Right atrium auricular region (tissue), 2 donors: ENCODE measurements around the gene SATB1. TPM values are rescaled to one million over a fixed set of nuclear protein-coding genes. Genes with fewer than 3 reads are reported as not detected.

Experiments
- DNase-seq: peaks from one replicate; pipeline ENCODE4 v3.0.0-alpha.2; 2019; ENCODE audit warnings: low spot score
- H3K27ac ChIP-seq, 2 donors: fragments of 200-600 bp; sonication (generic); 1 replicate in 1 of 2; 2 replicates in 1 of 2; pipeline ENCODE4 v1.5.1; 2016 to 2019
- H3K27me3 ChIP-seq, 2 donors: fragments of 200-600 bp; sonication (generic); one replicate each; pipeline versions ENCODE4 v1.5.1 to v1.6.0; 2017 to 2019
- H3K36me3 ChIP-seq: fragments of 200-600 bp; sonication (generic); one replicate; pipeline ENCODE4 v1.5.1; 2016
- H3K4me1 ChIP-seq, 2 donors: fragments of 200-600 bp; sonication (generic); one replicate each; pipeline versions ENCODE4 v1.5.1 to v1.6.0; 2017 to 2019
- H3K4me3 ChIP-seq, 2 donors: fragments of 200-600 bp; sonication (generic); 1 replicate in 1 of 2; 2 replicates in 1 of 2; pipeline ENCODE4 v1.5.1; 2017 to 2019; ENCODE audit warnings: mild to moderate bottlenecking in 1 of 2, moderate library complexity in 1 of 2
- H3K9me3 ChIP-seq, 2 donors: fragments of 200-600 bp; sonication (generic); one replicate each; pipeline ENCODE4 v1.5.1; 2019
- total RNA-seq, 2 donors: library from RNA; depleted of rRNA; stranded (reverse); fragments of >200 nt; gene quantifications; one replicate each; pipeline ENCODE4 v1.1.0, GENCODE V29; 2016
- TF ChIP-seq, protein P1 (sequence below), 2 donors: fragments of 200-600 bp; sonication (generic); IDR thresholded peaks; one replicate each; pipeline ENCODE4 v1.5.1; 2019; ENCODE audit warnings: antibody characterized with exemption in 2 of 2

SATB1 gene
- total RNA-seq, 2 donors from 2014 or later, result 41.6 to 45.2 TPM

DNA sequence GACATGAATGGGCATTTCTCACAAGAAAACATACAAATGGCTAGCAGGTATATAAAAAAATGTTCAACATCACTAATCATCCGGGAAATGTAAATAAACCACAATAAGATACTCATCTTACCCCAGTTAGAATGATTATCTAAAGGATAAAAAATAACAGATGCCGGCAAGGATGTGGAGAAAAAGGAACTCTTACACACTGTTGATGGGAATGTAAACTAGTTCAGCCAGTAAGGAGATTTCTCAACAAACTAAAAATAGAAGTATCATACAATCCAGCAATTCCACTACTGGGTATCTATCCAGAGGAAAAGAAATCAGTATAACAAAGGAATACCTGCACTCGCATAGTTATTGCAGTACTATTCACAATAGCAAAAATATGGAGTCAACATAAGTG is 124.2 kb downstream of the SATB1 start:
- H3K36me3 ChIP-seq, result no peaks in the 10 kb centered on the region
- no peaks in the 10 kb centered on the region for H3K27me3 ChIP-seq
- H3K27ac ChIP-seq, result no peak overlapping the region
- H3K9me3 ChIP-seq, result peaks cover 0 to 21% of the 10 kb centered on the region in 2 donors
- TF ChIP-seq, protein P1, sequence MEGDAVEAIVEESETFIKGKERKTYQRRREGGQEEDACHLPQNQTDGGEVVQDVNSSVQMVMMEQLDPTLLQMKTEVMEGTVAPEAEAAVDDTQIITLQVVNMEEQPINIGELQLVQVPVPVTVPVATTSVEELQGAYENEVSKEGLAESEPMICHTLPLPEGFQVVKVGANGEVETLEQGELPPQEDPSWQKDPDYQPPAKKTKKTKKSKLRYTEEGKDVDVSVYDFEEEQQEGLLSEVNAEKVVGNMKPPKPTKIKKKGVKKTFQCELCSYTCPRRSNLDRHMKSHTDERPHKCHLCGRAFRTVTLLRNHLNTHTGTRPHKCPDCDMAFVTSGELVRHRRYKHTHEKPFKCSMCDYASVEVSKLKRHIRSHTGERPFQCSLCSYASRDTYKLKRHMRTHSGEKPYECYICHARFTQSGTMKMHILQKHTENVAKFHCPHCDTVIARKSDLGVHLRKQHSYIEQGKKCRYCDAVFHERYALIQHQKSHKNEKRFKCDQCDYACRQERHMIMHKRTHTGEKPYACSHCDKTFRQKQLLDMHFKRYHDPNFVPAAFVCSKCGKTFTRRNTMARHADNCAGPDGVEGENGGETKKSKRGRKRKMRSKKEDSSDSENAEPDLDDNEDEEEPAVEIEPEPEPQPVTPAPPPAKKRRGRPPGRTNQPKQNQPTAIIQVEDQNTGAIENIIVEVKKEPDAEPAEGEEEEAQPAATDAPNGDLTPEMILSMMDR (IDR thresholded peaks at IDR 0.05), result no peak
- DNase-seq, result no peak
- no peaks in the 10 kb centered on the region for H3K4me1 ChIP-seq
- H3K4me3 ChIP-seq, result no peak overlapping the region

DNA sequence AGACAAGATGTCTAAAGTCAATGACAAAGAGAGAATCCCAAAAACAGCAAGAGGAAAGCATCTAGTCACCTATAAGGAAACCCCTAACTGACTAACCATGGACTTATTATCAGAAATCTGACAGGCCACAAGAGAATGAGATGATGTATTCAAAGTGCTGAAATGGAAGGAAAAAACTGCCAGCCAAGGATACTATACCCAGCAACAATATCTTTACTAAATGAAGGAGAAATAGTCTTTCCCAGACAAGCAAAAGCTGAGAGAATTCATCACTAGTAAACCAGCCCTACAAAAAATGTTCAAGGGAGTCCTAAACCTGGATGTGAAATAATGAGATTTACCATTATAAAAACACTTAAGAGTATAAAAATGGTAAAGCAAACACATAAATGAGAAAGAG is 128.0 kb downstream of the SATB1 start:
- no peak overlapping the region for H3K4me3 ChIP-seq
- H3K4me1 ChIP-seq, result peaks cover 0 to 3% of the 10 kb centered on the region in 2 donors
- peaks cover 0 to 25% of the 10 kb centered on the region in 2 donors for H3K9me3 ChIP-seq
- TF ChIP-seq, protein P1 (IDR thresholded peaks at IDR 0.05), result no peak
- DNase-seq, result no peak
- no peak overlapping the region for H3K27ac ChIP-seq
- H3K36me3 ChIP-seq, result no peaks in the 10 kb centered on the region
- no peaks in the 10 kb centered on the region for H3K27me3 ChIP-seq
